GM18907 (cell line): Measurements from ENCODE around the gene NDUFB6.
"Not testable (repeated sequence)": the region's sequence is repeated elsewhere in the genome, so short reads cannot be mapped to it uniquely, and the experiment has no call there.

Source experiments
- ATAC-seq: cut with Tn5 transposase; IDR thresholded peaks from one replicate; pipeline ENCODE4 v1.9.1; 2021; ENCODE audit warnings: mild to moderate bottlenecking, moderate library complexity; ENCODE audit not compliant: unreplicated experiment

The NDUFB6 gene

GRCh38 chr9:32524892-32525708 is 47.9 kb downstream of the NDUFB6 start:
- ATAC-seq, result peak; percentile 33

DNA sequence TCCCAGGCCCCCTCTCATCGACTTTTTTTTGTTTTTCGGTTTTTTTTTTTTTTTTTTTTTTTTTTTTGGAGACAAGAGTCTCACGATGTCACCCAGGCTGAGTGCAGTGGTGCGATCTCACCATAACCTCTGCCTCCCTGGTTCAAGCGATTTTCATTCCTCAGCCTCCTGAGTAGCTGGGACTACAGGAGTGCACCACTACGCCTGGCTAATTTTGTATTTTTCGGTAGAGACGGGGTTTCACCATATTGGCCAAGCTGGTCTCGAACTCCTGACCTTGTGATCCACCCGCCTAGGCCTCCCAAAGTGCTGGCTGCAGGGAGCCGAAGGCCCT is 48.4 kb downstream of the NDUFB6 start:
- ATAC-seq, result not testable (repeated sequence)

DNA sequence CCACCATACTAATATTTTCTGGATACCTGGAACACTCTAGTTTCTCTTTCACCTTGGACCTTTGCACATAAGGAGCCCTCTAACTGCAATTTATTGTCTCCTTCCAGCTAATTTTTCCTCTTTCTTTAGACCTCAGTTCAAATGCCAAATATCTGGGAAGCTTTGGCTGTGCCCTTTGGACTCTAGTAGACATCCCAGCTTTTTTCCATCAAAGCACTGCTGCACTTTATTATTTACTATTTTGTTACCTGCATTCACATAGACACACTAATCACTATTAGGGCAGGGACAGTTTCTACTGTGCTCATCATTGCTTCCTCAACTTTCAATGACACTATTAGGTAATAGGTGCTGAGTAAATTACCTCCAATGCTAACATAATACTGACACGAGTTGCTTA is 49.0 kb downstream of the NDUFB6 start:
- ATAC-seq, result no peak

- ATAC-seq, result no peak
Observed at GRCh38 chr9:32518276-32518675, 54.7 kb downstream of the NDUFB6 start.

GRCh38 chr9:32516241-32516640 is 56.7 kb downstream of the NDUFB6 start:
- ATAC-seq, result no peak

GRCh38 chr9:32508728-32509127 is 64.2 kb downstream of the NDUFB6 start:
- ATAC-seq, result no peak

- no peak for ATAC-seq
Observed at GRCh38 chr9:32503008-32503407, 70.0 kb downstream of the NDUFB6 start.
